Right lobe of liver (tissue), 4 donors: Measurements from ENCODE around the gene PIP5K1B.

Experiments used
- CTCF ChIP-seq, 4 donors: fragments of 200-600 bp in 3 of 4; fragments of 450-650 bp in 1 of 4; IDR thresholded peaks; one replicate each; pipeline versions ENCODE4 v1.5.1 to v1.8.0; 2016 to 2022; ENCODE audit warnings: antibody characterized with exemption in 4 of 4, mild to moderate bottlenecking in 2 of 4
- POLR2A ChIP-seq: fragments of 450-650 bp; IDR thresholded peaks from one replicate; pipeline ENCODE4 v1.6.1; 2017; ENCODE audit warnings: antibody characterized with exemption, mild to moderate bottlenecking
- donor health status: DM: no; HTN: no; CAD: no.
- donor health status: DM: no; HTN: no; CAD: no.
- donor health status: DM: no; HTN: yes; CAD: no.

- TF ChIP-seq CTCF (IDR thresholded peaks at IDR 0.05) (no peak), POLR2A (no peak)
Observed at GRCh38 chr9:68895741-68896478, 190.9 kb downstream of the PIP5K1B start.
